Activated T-helper 17 cell treated with anti-CD3 and anti-CD28 coated beads, Interleukin-2, amount 50 U/mL, for 72 hours (primary cell): ENCODE results near the gene SPRED3. TPM values are rescaled to one million over a fixed set of nuclear protein-coding genes. Genes with fewer than 3 reads are reported as not detected.
"Not testable (repeated sequence)": the region's sequence is repeated elsewhere in the genome, so short reads cannot be mapped to it uniquely, and the experiment has no call there.

ENCODE experiments used
- ATAC-seq: fragments of 150-1000 bp; cut with Tn5 transposase; replicated peaks from 2 replicates; pipeline ENCODE4 v1.10.0; 2021; ENCODE audit warnings: mild to moderate bottlenecking, moderate library complexity
- H3K27ac Mint-ChIP-seq: one replicate; pipeline ENCODE4 v1.8.0; 2022; ENCODE audit warnings: mixed read lengths
- H3K27me3 Mint-ChIP-seq: one replicate; pipeline ENCODE4 v1.8.0; 2022; ENCODE audit warnings: mixed read lengths
- H3K36me3 Mint-ChIP-seq: one replicate; pipeline ENCODE4 v1.8.0; 2022; ENCODE audit warnings: low read depth, mild to moderate bottlenecking, mixed read lengths
- H3K4me1 Mint-ChIP-seq: one replicate; pipeline ENCODE4 v1.8.0; 2022; ENCODE audit warnings: mixed read lengths
- H3K4me3 Mint-ChIP-seq: one replicate; pipeline ENCODE4 v1.8.0; 2022; ENCODE audit warnings: mild to moderate bottlenecking, mixed read lengths
- H3K9me3 Mint-ChIP-seq: one replicate; pipeline ENCODE4 v1.8.0; 2022; ENCODE audit warnings: mixed read lengths
- total RNA-seq, 2 donors: library from RNA; stranded (reverse); gene quantifications; one replicate each; pipeline ENCODE4 v1.2.3, GENCODE V29; 2022

SPRED3 gene
- total RNA-seq, 2 donors from 2014 or later = 1.8 to 14.4 TPM

GRCh38 chr19:38362076-38362945 is 26.2 kb upstream of the SPRED3 start:
- Mint-ChIP-seq H3K4me1 (peaks cover 5% of the 10 kb centered on the region), H3K9me3 (no peaks in the 10 kb centered on the region), H3K27me3 (peaks cover 11% of the 10 kb centered on the region), H3K4me3 (peak overlapping the region; percentile 80), H3K36me3 (no peaks in the 10 kb centered on the region), H3K27ac (no peak overlapping the region)
- ATAC-seq = peak; percentile 86

- not testable (repeated sequence) for H3K36me3 Mint-ChIP-seq, ATAC-seq, H3K27ac Mint-ChIP-seq, H3K4me1 Mint-ChIP-seq, H3K9me3 Mint-ChIP-seq
- Mint-ChIP-seq H3K27me3 (peaks cover 11% of the 10 kb centered on the region), H3K4me3 (peak overlapping the region; percentile 80)
Observed at GRCh38 chr19:38362946-38363688, 25.4 kb upstream of the SPRED3 start.

- Mint-ChIP-seq H3K27ac (no peak overlapping the region), H3K36me3 (no peaks in the 10 kb centered on the region), H3K4me1 (no peaks in the 10 kb centered on the region), H3K9me3 (no peaks in the 10 kb centered on the region), H3K4me3 (no peak overlapping the region), H3K27me3 (peaks cover 8% of the 10 kb centered on the region)
- ATAC-seq = no peak
Observed at GRCh38 chr19:38367041-38367440, 21.5 kb upstream of the SPRED3 start.

- Mint-ChIP-seq H3K27ac (no peak overlapping the region), H3K27me3 (peaks cover 8% of the 10 kb centered on the region), H3K9me3 (no peaks in the 10 kb centered on the region), H3K4me1 (no peaks in the 10 kb centered on the region), H3K4me3 (no peak overlapping the region), H3K36me3 (peaks cover 2% of the 10 kb centered on the region)
- no peak for ATAC-seq
Observed at GRCh38 chr19:38369584-38369983, 18.9 kb upstream of the SPRED3 start.

GRCh38 chr19:38370299-38370698 is 18.2 kb upstream of the SPRED3 start:
- no peak for ATAC-seq
- peaks cover 9% of the 10 kb centered on the region for H3K36me3 Mint-ChIP-seq
- no peaks in the 10 kb centered on the region for H3K9me3 Mint-ChIP-seq
- H3K27ac Mint-ChIP-seq = no peak overlapping the region
- H3K27me3 Mint-ChIP-seq = peaks cover 8% of the 10 kb centered on the region
- H3K4me3 Mint-ChIP-seq = no peak overlapping the region
- H3K4me1 Mint-ChIP-seq = peaks cover 7% of the 10 kb centered on the region

- H3K27me3 Mint-ChIP-seq = peaks cover 7% of the 10 kb centered on the region
- H3K4me1 Mint-ChIP-seq = peaks cover 12% of the 10 kb centered on the region
- H3K4me3 Mint-ChIP-seq = no peak overlapping the region
- ATAC-seq = no peak
- peaks cover 17% of the 10 kb centered on the region for H3K36me3 Mint-ChIP-seq
- H3K27ac Mint-ChIP-seq = no peak overlapping the region
- H3K9me3 Mint-ChIP-seq = no peaks in the 10 kb centered on the region
Observed at GRCh38 chr19:38371081-38371480, 17.4 kb upstream of the SPRED3 start.

GRCh38 chr19:38373907-38374331 is 14.6 kb upstream of the SPRED3 start:
- H3K27ac Mint-ChIP-seq = peak overlapping the region; percentile 100
- no peaks in the 10 kb centered on the region for H3K9me3 Mint-ChIP-seq
- no peak for ATAC-seq
- peak overlapping the region; percentile 100 for H3K4me3 Mint-ChIP-seq
- H3K27me3 Mint-ChIP-seq = peaks cover 4% of the 10 kb centered on the region
- peaks cover 17% of the 10 kb centered on the region for H3K4me1 Mint-ChIP-seq
- peaks cover 45% of the 10 kb centered on the region for H3K36me3 Mint-ChIP-seq

- H3K36me3 Mint-ChIP-seq = peaks cover 51% of the 10 kb centered on the region
Observed at GRCh38 chr19:38374332-38375097, 14.0 kb upstream of the SPRED3 start, which contains the start of gene PSMD8. PSMD8 (plus strand) TSS chr19:38374571; CDS start chr19:38374602, 31 bp downstream.

GRCh38 chr19:38375098-38375493 is 13.4 kb upstream of the SPRED3 start:
- Mint-ChIP-seq H3K4me3 (peak overlapping the region; percentile 100), H3K9me3 (no peaks in the 10 kb centered on the region), H3K27ac (peak overlapping the region; percentile 100), H3K36me3 (peaks cover 57% of the 10 kb centered on the region), H3K27me3 (no peaks in the 10 kb centered on the region), H3K4me1 (peaks cover 17% of the 10 kb centered on the region)
- ATAC-seq = peak; percentile 5

More at GRCh38 chr19:38374332-38375097, 14.0 kb upstream of the SPRED3 start, which contains the start of gene PSMD8:
- Mint-ChIP-seq H3K4me3 (peak within 1 kb of the TSS; percentile 100), H3K27me3 (peaks cover 2% of the 10 kb centered on the region), H3K4me1 (peaks cover 17% of the 10 kb centered on the region), H3K9me3 (no peaks in the 10 kb centered on the region), H3K27ac (peak within 1 kb of the TSS; percentile 100)
- ATAC-seq = peak; percentile 98

GRCh38 chr19:38375748-38376147 is 12.7 kb upstream of the SPRED3 start:
- H3K27me3 Mint-ChIP-seq = no peaks in the 10 kb centered on the region
- ATAC-seq = no peak
- H3K36me3 Mint-ChIP-seq = peaks cover 63% of the 10 kb centered on the region
- peak overlapping the region; percentile 100 for H3K27ac Mint-ChIP-seq
- peaks cover 17% of the 10 kb centered on the region for H3K4me1 Mint-ChIP-seq
- peak overlapping the region; percentile 100 for H3K4me3 Mint-ChIP-seq
- H3K9me3 Mint-ChIP-seq = no peaks in the 10 kb centered on the region

- Mint-ChIP-seq H3K36me3 (peaks cover 71% of the 10 kb centered on the region), H3K4me3 (peak overlapping the region; percentile 100), H3K27me3 (no peaks in the 10 kb centered on the region), H3K4me1 (peaks cover 17% of the 10 kb centered on the region), H3K27ac (peak overlapping the region; percentile 8), H3K9me3 (no peaks in the 10 kb centered on the region)
- no peak for ATAC-seq
Observed at GRCh38 chr19:38376576-38376975, 11.9 kb upstream of the SPRED3 start.

- Mint-ChIP-seq H3K36me3 (peaks cover 76% of the 10 kb centered on the region), H3K4me3 (peak overlapping the region; percentile 100), H3K27ac (no peak overlapping the region), H3K27me3 (no peaks in the 10 kb centered on the region), H3K9me3 (no peaks in the 10 kb centered on the region), H3K4me1 (peaks cover 17% of the 10 kb centered on the region)
- no peak for ATAC-seq
Observed at GRCh38 chr19:38377052-38377451, 11.4 kb upstream of the SPRED3 start.

GRCh38 chr19:38378866-38379265 is 9.6 kb upstream of the SPRED3 start:
- ATAC-seq = no peak
- peaks cover 17% of the 10 kb centered on the region for H3K4me1 Mint-ChIP-seq
- H3K4me3 Mint-ChIP-seq = no peak overlapping the region
- no peak overlapping the region for H3K27ac Mint-ChIP-seq
- peaks cover 94% of the 10 kb centered on the region for H3K36me3 Mint-ChIP-seq
- no peaks in the 10 kb centered on the region for H3K9me3 Mint-ChIP-seq
- H3K27me3 Mint-ChIP-seq = no peaks in the 10 kb centered on the region

GRCh38 chr19:38381138-38381537 is 7.4 kb upstream of the SPRED3 start:
- Mint-ChIP-seq H3K9me3 (no peaks in the 10 kb centered on the region), H3K4me3 (no peak overlapping the region), H3K4me1 (peaks cover 12% of the 10 kb centered on the region), H3K27me3 (no peaks in the 10 kb centered on the region), H3K36me3 (peaks cover 91% of the 10 kb centered on the region), H3K27ac (no peak overlapping the region)
- ATAC-seq = no peak
